ENCODE data around the gene PEPD.

PEPD gene

GRCh38 chr19:33350538-33351309 lies 170.9 kb downstream of the PEPD start:
- no peak for DNase-seq (ENCODE audit: low spot score)

GRCh38 chr19:33349319-33350289 lies 172.0 kb downstream of the PEPD start:
- DNase-seq (ENCODE audit: low spot score) = no peak

DNA sequence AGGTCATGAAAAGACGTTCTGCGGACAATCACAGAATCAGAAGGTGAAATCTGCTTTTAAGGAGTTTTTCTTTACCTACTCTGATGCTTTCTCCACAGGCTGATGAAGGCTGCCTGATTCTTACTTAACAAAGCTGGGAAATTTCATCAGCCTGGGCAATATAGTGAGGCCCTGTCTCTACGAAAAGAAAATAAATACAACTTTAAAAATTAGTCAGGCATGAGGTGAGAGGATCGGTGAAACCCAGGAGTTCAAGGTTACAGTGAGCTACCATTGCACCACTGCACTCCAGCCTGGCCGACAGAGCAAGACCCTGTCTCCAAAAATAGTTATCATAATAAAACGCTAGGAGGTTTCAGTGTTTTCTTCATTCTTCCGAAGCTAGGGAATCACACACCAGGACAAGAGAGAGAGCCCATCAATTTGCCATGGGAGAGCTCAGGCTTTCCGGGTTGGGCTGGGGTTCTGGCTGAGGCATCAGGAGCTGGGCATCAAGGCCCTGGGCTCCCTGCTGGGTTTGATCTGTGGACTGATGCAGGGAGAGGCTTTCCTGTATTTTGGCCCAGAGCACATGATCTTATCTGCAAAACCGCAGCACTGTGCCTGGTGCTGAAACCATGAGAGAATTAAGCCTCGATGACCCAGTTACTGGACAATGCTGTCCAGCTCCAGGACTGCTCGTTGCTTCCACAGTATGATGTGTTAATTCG lies 173.1 kb downstream of the PEPD start:
- DNase-seq (ENCODE audit: low spot score) = no peak

DNA sequence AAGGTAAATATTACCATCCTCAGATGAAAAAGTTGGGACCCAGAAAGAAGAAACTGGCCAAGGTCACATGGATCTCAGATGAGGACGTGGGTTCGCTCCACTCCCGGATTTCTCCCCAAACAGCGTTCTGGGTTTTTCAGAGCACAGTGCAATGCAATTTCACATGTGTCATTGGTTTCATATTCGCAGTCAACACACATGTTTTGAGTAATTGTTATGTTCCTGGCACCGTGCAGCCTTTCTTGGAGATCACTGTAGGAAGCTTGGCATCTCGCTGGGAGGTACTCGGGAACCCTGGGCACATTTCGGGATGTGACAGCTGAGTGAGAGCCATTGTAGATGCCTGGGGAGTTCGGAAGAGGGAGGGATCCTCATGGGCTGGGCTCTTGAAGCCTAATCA lies 174.3 kb downstream of the PEPD start:
- DNase-seq (ENCODE audit: low spot score) = no peak

DNA sequence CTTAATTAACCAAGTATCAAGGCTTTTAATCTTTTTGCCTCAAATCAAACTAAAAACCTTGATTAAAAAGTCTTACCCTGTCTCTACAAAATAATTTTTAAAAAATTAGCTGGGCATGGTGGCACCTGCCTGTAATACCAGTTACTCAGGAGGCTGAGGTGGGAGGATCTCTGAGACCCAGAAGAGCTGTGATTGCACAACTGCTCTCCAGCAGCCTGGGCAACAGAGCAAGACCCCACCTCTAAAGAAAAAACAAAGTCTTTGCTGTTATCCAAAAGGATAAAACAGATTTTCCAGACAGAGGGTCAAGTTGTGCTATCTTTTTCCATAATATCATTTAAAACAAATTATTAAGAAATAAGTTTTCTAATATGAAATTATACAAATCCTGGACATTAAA lies 174.9 kb downstream of the PEPD start:
- no peak for DNase-seq (ENCODE audit: low spot score)

DNA sequence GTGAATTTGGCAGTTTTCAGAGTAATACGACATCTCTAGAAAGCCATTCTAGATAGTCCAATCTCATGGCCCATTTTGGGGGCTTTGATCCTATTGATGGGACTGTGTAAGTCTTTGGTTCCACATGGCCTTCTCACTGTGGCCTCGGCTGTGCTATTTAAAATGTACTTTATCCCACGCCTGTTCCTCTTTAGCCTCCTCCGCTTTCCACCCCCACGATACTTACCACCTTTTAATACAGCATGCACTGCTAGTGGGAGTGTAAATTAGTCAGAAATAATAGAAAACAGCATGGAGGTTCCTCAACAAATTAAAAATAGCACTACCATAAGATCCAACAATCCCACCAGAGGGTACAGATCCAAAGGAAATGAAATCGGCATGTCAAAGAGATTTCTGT lies 176.4 kb downstream of the PEPD start:
- no peak for DNase-seq (ENCODE audit: low spot score)

- DNase-seq (ENCODE audit: low spot score) = no peak
Measured at GRCh38 chr19:33344573-33344925, 177.0 kb downstream of the PEPD start.

DNA sequence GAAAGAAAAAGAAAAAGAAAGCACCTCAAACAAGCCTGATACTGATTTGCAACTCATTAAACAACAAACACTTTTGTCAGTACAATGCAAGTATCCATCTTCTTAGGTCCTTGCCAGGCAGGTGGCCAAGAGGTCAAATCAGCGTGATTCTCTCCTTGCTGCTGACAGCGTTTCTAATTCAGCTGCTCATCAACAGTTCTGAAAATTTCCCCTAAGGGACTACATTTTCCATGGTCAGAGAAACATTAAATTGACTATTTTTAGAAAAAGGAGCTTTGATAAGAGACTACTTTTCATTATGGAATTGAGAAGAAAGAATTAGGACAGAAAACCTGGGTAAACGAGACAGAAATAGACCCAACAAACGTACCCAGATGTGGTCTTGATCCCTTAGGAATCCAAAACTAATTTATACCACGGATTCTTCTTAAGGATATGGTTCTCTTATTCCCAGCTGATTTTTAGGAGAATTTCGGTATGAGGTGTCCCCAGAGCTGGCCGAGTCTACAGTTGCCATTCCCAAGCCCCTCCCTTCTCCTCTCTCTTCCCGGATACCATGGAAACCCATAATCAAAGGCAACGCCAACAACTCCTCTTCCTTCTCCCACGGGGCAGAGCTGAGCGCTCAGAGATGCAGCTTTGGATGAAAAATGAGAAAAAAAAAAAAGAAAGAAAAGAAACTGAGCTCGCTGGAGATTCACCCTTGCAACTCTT lies 177.6 kb downstream of the PEPD start:
- DNase-seq (ENCODE audit: low spot score) = no peak

DNA sequence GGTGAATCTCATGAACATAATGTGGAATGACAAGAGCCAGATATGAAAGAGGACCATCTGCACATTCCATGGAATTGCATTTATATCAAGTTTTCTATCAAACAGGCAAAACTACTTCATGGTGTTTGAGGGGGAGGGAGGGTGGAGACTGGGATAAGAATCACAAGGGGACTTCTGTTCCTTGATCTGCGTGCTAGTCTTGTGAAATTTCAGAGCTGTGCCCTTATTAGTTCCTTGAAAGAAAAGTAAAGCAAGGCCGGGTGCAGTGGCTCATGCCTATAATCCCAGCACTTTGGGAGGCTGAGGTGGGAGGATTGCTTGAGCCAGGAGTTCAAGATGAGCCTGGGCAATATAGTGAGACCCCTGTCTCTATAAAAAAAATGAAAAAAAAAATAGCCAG lies 178.3 kb downstream of the PEPD start:
- DNase-seq (ENCODE audit: low spot score) = no peak

DNA sequence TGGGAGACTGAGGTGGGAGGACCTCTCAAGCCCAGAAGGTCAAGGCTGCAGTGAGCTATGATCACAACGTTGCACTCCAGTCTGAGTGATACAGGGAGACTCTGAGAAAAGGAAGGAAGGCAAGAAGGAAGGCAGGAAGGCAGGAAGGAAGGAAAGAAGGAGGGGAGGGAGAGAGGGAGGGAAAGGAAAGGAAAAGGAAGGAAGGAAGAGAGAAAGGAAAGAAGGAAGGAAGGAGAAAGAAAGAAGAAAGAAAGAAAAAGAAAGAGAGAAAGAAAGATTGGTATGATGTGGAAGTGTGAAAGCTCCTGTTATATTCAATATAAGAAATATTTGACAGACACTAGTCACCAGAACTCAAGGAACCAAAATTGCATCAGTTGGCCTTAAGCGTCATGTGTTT lies 180.6 kb downstream of the PEPD start:
- no peak for DNase-seq (ENCODE audit: low spot score)

GRCh38 chr19:33339016-33339984 lies 182.3 kb downstream of the PEPD start:
- DNase-seq (ENCODE audit: low spot score) = no peak
